Fibroblast of skin of left biceps (primary cell): ENCODE data around the gene GSG1L.

Experiments used
- DNase-seq, 2 experiments: peaks; one replicate each; pipeline ENCODE4 v3.0.0-alpha.2; 2013; ENCODE audit warnings: low read depth in 2 of 2

GSG1L gene

GRCh38 chr16:28063591-28064061 is at the start of gene GSG1L:
Gene GSG1L (minus strand): TSS chr16:28063714. CDS start chr16:28063424, 290 bp downstream.
- no peak for DNase-seq

DNA sequence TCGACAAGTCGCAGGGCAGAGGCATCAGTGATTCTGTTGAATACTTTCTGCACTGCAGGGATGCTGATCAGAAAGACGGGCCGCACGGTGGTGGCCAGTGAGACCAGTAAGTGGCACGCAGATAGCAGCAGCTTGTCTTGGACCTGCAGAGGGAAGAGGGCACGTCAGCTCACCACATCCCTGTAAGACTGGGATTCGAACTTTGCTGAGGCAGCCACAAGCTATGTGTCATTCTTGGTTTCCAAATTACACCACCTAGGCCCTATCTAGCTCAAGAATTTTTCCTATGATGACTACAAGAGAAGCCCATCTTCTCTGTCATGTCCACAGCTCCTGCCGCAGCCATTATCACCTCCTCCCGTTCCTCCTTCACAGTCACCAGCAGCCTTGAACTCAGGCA is 49.4 kb upstream of the GSG1L start:
- no peak for DNase-seq

DNA sequence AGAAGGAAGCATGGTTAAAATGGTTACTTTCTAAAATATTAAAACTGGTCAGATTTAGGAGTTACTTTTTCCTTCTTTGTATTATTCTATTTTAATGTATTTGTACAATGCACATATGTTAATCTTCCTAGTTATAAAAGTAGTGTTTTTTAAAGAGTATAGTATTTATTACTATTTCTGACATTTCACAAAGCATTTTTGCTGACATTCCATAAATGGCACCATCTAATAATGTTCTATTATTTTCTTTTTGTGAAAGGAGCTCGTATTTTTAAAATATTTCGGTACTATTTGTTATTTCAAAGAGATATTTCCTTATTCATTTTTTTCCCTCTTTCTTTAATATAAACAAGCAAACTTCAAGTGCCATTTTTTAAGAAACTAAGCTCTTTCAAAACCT is 47.5 kb upstream of the GSG1L start:
- no peak for DNase-seq

GRCh38 chr16:28110479-28110878 is 47.0 kb upstream of the GSG1L start:
- no peak for DNase-seq

GRCh38 chr16:28110074-28110473 is 46.6 kb upstream of the GSG1L start:
- DNase-seq = no peak

DNA sequence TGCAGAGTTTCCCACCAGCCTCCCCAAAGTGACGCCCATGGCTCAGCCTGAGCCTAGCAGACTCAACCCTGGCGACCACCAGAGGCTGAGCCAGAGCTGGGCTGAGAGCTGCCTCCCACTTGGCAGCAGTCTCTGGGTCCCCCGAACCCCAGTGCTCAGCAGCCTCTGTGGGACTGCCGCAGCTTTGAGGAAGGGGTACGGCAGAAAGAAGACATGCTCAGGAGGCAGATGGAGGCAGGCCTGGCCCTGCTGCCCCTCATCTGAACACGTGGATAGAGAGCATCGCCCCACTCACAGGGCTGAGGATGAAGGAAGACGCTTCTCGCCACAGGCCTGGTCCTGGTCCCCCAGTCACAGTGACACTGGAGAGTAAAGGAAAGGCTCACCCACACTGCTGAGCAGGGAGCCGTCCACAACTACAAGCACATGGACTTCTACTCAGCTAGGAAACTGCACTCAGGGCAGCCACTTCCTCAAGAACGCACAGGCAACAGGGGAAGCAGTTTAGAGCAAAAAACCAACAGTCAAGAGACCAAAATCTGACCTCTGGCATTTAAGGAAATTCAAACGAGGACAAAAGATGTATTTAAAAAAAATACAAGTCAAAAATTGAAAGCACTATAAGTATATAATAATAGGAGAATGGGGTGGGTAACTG is 45.2 kb upstream of the GSG1L start:
- DNase-seq = no peak

- no peak for DNase-seq
Observed at GRCh38 chr16:28107232-28107631, 43.7 kb upstream of the GSG1L start.

GRCh38 chr16:28106467-28107215 is 43.1 kb upstream of the GSG1L start:
- no peak for DNase-seq

DNA sequence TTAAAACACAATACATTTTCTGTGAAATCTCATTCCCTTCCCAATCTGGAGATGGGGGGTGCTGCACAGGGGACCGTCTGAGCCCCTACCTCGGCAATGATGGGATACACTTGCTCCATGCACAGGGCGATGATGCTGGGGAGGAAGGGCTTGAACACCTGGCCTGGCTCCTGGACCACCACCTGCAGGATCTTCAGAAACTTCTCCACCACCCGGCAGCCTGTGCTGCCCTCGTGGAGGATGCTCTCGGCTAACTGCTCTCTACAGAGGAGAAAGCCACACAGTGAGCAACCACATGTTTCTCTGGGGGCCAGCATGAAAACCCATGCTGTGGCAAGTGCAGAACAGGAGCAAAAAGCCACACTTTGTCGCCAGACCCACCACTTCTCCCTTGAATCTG is 42.4 kb upstream of the GSG1L start:
- no peak for DNase-seq

GRCh38 chr16:28105297-28105696 is 41.8 kb upstream of the GSG1L start:
- no peak for DNase-seq

- DNase-seq = no peak
Observed at GRCh38 chr16:28104404-28104803, 40.9 kb upstream of the GSG1L start.

DNA sequence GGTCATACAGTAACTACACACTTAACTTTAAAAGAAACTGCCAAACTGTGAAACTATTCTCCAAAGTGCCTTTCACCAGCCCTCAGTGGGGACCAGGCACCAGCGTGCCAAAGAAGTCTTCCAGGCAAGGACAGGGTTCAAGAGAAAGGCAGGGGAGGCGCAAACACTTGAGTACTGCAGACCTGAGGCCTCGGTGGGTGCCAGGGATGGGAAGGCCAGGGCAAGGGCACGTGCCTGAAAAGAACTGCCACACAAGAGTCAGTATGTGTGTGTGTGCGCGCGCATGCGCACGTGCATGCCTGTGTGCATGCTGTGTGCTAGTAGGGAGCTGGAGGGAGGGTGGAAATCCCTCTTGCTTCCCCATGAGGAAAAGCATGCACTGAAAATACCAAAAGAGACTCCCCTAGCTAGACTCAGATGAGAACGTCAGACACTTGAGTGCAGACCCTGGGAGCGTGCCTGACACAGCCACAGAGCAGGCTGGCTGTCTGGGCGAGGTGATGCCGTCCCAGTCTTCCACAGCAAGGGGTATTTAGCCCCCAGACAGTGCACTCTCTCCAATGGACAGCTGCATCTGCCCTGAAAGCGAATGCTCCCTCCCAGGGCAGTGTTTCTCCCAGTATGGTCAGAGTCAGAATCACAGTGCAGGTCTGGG is 40.1 kb upstream of the GSG1L start:
- DNase-seq = no peak

GRCh38 chr16:28101533-28101890 is 38.0 kb upstream of the GSG1L start:
- no peak for DNase-seq

DNA sequence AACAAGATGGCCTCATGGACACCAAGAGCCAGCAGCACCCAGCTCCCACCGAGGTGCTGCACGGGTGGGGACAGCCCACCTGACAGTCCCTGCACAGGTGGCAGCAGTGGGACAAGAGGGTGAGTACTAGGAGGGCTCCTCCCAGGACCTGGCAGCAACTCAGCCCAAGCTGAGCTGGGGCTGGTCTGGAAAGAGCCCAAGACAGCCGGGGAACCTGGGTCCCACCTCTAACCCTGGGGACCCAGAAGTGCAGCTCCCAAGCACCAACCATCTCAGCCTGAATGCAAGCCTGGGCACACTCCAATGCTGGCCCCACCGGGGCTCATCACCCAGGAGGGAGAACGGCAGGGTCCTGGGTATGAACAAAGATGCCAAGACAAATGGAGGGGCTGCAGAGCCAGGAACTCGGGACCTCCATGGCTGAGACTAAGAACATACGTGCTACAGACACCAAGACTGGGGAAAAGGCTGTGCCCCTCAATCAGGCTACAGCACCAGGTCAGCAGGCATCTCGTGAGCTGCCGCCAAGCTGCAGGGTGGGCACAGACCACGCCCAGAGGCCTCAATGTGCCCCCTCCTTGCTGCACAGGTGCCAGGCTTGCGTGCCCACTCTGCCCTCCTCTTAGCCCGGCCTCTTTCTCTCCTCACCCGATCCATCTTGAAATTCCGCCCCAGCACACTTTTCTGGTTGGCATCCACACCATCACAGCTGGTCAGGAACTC is 37.5 kb upstream of the GSG1L start:
- DNase-seq = no peak

- DNase-seq = no peak
Observed at GRCh38 chr16:28098959-28099945, 35.7 kb upstream of the GSG1L start.

DNA sequence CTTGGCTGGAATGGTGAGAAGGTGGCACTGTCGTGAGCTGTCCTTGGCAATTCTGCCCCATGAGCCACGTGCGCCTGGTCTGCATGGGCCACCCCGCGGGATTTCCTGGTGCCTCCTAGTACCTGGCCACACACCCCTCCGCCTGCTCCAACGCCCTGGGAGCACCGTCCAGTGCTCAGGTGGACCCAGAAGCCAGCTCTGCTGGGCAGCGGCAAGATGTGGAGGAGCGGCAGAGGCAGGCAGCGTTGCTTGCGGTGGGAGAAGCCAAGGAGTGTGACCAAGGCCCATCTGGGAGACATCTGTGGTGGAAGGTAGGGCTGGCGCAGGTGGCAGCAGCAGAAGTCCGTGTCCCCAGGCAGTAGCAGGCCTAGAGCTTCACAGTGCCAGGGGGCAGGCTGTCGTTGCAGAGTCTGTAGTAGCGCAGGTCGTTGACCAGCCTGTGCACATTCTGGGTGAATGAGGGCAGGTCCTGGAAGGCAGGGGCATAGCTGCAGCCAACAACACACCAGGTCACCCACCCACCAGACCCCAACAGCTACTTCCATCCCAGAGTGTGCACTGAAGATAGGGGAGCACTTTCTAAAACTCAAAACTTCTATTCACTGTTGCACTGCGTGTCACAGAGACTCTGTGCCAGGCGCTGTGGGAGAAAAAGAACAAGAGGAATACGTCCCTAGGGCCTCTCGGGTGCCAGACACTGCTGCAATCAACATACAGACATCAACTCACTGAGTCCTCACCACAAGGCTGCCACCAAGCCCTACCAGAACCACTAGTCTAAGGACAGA is 34.9 kb upstream of the GSG1L start:
- no peak for DNase-seq

DNA sequence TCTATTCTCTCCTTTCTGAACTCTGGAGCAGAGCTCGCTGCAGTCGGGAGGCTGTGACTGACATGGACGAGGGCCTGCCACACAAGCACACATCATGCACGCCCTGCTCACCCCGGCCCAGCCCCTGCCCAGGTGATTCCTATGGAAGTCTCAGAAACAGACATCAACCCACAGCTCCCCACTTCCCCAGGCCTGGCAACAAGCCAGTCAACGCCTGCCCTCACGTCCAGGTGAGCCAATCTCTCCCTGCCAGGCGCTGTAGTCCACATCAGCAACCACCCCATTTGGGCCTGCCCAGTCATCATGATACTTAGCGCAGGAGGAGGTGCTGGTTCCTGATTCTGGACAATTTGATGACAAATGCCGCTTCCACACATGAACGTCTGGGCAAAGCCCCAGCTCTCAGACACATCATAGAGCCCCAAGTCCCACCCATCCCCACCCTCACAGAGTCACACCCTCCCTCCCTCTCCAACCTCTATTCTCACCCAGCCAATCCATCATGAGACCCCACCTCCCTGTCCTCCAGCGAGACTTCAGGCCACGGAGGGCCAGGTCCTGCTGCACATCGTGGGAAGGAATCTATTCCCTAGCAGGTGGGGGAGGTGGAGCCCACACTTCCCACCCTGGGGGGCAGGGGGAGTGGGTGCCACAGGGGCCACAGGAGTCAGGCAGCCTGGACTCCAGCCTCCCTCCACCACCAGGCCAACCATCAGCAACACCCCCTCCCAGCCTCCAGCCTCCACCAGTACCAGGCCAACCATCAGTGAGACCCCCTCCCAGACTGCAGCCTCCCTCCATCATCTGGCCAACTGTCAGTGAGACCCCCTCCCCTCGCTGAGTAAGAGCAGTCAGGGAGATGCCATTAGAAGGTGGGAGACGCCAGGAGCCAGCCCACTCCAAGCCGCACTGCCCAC is 33.7 kb upstream of the GSG1L start:
- no peak for DNase-seq

DNA sequence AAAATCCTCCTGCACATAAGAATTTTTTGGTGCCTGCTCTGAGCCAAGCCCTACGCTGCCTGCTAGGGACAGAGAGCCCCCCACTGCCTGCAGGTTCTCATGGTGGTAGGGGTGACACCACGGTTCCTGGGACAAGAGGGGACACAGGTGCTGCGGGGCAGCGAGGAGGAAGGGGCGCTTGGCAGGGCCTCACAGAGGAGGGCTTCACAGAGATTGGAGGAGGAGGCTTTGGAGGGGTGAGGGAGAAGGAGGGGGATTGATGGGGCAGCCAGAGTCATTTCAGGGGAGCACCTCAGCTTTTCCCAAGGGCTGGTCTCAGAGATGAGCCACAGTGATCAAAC is 29.8 kb upstream of the GSG1L start:
- DNase-seq = no peak

DNA sequence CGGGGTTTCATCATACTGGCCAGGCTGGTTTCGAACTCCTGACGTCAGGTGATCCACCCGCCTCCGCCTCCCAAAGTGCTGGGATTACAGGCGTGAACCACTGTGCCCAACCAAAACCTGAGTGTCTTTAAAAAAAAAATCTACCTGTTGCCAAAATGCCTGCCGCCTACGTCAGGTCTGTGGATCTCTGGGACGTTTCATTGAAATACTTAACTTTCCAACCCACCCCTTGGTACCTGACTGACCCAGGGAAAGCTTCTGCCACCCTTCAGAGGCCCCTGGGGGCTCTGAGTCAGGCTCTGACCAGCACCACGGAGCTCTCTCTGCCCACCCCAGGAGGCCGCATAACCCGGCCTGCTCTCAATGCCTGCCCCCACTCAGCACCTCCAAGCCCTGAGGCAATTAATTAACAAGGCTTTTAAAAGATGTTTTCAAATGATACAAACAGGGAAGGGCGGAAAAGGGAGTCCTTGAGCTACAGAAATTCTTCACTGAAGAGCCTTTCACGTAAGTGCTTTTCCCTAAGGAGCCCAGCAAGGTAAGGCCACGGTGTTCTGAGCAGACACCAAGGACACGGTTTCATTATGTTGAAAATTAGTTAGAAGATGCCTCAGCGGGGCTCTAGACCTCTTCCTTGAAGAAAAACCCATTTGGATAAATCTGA is 29.3 kb upstream of the GSG1L start:
- no peak for DNase-seq
